Effector memory CD4-positive, alpha-beta T cell (primary cell): ENCODE results near the gene ALDH1L2.

ENCODE experiments used
- DNase-seq, 3 donors: peaks; one replicate each; pipeline ENCODE4 v3.0.0-alpha.2; 2020
- H3K27ac ChIP-seq: 2 replicates; pipeline ENCODE4 v1.7.0; 2013; ENCODE audit warnings: mild to moderate bottlenecking, low read length, moderate library complexity; ENCODE audit not compliant: insufficient read depth, poor library complexity, severe bottlenecking
- H3K27me3 ChIP-seq: replicated peaks from 2 replicates; pipeline ENCODE4 v1.7.0; 2013; ENCODE audit warnings: mild to moderate bottlenecking, low read length; ENCODE audit not compliant: insufficient read depth, control insufficient read depth, poor library complexity, severe bottlenecking
- H3K36me3 ChIP-seq: 2 replicates; pipeline ENCODE4 v1.7.0; 2013; ENCODE audit warnings: mild to moderate bottlenecking, low read length, moderate library complexity; ENCODE audit not compliant: control insufficient read depth, insufficient read depth
- H3K4me1 ChIP-seq: 2 replicates; pipeline ENCODE4 v1.7.0; 2013; ENCODE audit warnings: low read length, mild to moderate bottlenecking; ENCODE audit not compliant: control insufficient read depth, insufficient read depth, poor library complexity, severe bottlenecking
- H3K4me3 ChIP-seq: 2 replicates; pipeline ENCODE4 v1.7.0; 2013; ENCODE audit warnings: low read length, low read depth, mild to moderate bottlenecking; ENCODE audit not compliant: insufficient read depth, poor library complexity, severe bottlenecking
- H3K9me3 ChIP-seq: 2 replicates; pipeline ENCODE4 v1.7.0; 2013; ENCODE audit warnings: mild to moderate bottlenecking, low read length, moderate library complexity; ENCODE audit not compliant: control insufficient read depth
- total RNA-seq, 3 donors: gene quantifications; one replicate each; lab custom pipeline; 2026; lab: John Stamatoyannopoulos, UW

ALDH1L2 gene
- total RNA-seq = 0.17 to 1.2 (median 0.87) reads per million in 3 donors

- H3K4me1 ChIP-seq = peaks cover 8% of the 10 kb centered on the region
- peak within 1 kb of the TSS; percentile 48 for H3K4me3 ChIP-seq
- no peaks in the 10 kb centered on the region for H3K9me3 ChIP-seq
- H3K27me3 ChIP-seq = peaks cover 2% of the 10 kb centered on the region
- DNase-seq = peak; percentile 15 to 36 (median 22)
- no peak within 1 kb of the TSS for H3K27ac ChIP-seq
- no peaks in the 10 kb centered on the region for H3K36me3 ChIP-seq
Measured at GRCh38 chr12:105084251-105085250, at the start of gene ALDH1L2. TSS of gene ALDH1L2 (minus strand) at chr12:105084458. CDS start at chr12:105084436, 22 bp downstream.

- no peak for DNase-seq
- Histone ChIP-seq H3K4me3 (no peak overlapping the region), H3K4me1 (no peaks in the 10 kb centered on the region), H3K27me3 (no peaks in the 10 kb centered on the region), H3K27ac (no peak overlapping the region), H3K36me3 (peaks cover 75% of the 10 kb centered on the region), H3K9me3 (no peaks in the 10 kb centered on the region)
Measured at GRCh38 chr12:105120551-105120950, 36.3 kb upstream of the ALDH1L2 start.

DNA sequence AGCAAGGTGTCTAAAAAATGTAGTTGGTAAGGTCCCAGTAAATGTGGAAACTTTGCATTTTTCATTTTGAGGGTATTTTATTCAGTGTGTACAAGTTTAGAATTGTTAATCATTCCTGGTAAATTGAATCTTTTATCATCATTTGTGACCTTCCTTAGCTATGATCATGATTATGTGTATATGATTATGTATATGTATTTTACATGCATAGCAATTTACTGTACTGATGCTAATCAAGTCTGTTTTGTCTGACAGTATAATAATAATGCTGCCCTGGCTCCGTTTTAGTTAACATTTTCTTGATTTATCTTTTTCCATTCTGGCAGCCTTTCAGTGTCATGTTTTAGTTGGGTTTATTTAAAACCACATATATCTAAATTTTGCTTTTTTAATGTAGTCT is 32.7 kb upstream of the ALDH1L2 start:
- DNase-seq = no peak
- Histone ChIP-seq H3K4me1 (no peaks in the 10 kb centered on the region), H3K4me3 (no peak overlapping the region), H3K27me3 (no peaks in the 10 kb centered on the region), H3K27ac (no peak overlapping the region), H3K36me3 (peaks cover 57% of the 10 kb centered on the region), H3K9me3 (no peaks in the 10 kb centered on the region)

- Histone ChIP-seq H3K36me3 (peaks cover 31% of the 10 kb centered on the region), H3K9me3 (no peaks in the 10 kb centered on the region), H3K27ac (no peak overlapping the region), H3K4me1 (peaks cover 9% of the 10 kb centered on the region), H3K4me3 (no peak overlapping the region), H3K27me3 (no peaks in the 10 kb centered on the region)
- DNase-seq = no peak
Measured at GRCh38 chr12:105113094-105113493, 28.8 kb upstream of the ALDH1L2 start.

DNA sequence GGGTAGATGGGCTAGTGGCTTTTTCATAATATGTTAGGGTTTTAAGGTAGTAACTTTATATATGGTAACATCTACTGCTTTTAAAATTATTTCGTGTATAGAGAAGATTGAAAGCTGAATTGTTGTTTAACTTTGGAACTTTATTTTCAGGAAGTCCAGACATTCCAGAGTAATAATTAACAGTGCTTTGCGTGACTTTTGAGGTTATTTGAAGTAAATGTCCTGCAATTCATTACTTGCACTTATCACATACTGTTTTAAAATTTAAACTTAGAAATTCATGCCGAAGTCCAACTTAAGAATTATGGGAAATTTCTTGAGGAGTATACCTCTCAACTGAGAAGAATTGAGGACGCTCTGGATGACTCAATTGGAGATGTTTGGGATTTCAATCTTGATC is 26.6 kb upstream of the ALDH1L2 start:
- Histone ChIP-seq H3K9me3 (no peaks in the 10 kb centered on the region), H3K4me3 (no peak overlapping the region), H3K4me1 (peaks cover 9% of the 10 kb centered on the region), H3K27me3 (peaks cover 4% of the 10 kb centered on the region), H3K27ac (no peak overlapping the region), H3K36me3 (peaks cover 17% of the 10 kb centered on the region)
- DNase-seq = no peak

DNA sequence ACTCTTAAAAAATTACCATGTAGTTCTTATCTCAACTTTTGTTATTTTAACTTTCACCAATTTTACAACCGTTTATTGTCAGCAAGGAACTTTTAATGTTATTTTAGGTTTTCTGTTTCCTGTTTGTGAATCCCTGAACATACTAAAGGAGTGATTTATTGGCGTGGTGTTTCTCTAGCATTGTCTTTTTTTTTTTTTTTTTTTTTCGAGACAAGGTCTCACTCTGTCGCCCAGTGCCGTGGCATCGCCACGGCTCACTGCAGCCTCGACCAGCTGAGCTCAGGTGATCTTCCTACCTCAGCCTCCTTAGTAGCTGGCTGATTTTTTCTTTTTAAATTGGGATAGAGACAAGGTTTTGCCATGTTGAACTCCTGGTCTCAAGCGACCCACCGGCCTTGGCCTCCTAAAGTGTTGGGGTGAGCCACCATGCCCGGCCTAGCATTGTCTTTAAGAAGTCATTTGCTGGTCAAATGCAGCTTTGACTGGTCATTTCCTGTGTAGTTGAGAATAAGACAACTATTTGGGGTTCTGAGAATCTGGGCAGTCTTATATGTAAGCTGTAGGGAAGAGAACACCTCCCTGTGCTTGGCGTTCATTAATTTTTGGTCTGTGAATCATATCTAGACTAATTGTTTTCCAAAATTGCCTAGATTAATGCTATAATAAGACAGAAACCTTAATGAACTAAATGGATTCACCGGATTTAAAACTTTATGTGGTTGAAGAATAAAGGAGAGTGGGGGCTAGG is 25.4 kb upstream of the ALDH1L2 start:
- DNase-seq = no peak
- peaks cover 9% of the 10 kb centered on the region for H3K36me3 ChIP-seq
- peaks cover 9% of the 10 kb centered on the region for H3K4me1 ChIP-seq
- H3K9me3 ChIP-seq = no peaks in the 10 kb centered on the region
- H3K27ac ChIP-seq = no peak overlapping the region
- peak overlapping the region; percentile 4 for H3K4me3 ChIP-seq
- H3K27me3 ChIP-seq = peaks cover 4% of the 10 kb centered on the region

DNA sequence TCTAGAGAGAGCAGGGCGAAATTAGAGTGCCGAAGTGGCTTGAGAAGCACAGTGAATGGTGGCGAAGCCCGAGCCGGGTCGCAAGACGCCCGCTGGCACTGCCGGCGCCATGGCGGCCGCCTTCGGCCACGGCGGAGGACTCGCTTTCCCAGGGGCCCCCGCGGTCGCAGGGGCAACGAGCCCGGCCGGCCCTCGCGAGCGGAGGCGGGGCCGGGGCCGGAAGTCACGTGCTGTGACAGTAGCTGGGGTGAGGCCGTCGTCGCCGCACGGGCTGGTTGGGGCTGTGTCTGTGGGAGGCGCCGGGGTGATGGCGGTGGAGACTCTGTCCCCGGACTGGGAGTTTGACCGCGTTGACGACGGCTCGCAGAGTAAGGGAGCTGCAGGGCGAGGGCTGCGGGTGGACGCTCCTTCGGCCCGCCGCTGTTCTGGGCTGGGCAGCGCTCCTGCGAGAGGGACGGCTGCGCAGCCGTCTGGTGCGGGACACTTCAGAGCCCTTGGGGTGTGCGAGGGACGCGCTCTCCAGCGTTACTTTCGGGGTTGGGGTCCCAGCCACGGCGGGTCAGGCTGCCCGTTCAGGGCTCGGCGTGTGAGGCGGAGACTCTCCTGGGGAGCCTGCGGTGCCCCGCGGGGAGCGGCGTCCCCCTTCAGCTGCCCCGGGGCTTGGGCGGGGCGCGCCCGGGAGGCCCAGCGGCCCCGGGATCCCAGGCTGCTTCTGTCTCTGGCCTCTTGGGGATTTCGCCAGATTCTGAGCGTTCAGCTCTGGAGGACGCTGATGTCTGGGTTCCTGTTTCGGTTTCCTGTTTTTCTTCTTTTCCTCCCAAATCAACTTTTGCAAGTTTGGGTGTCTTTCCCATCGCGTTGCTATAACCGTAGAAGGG is 23.5 kb upstream of the ALDH1L2 start, which contains the start of gene WASHC4:
Gene WASHC4, plus strand, starts transcription at position 238 of the 878 bp plus-strand sequence. Its CDS starts 70 bp downstream, at position 308.
- H3K36me3 ChIP-seq = peaks cover 6% of the 10 kb centered on the region
- H3K27ac ChIP-seq = peak within 1 kb of the TSS; percentile 90
- peak; percentile 86 to 90 (median 88) for DNase-seq
- peaks cover 4% of the 10 kb centered on the region for H3K27me3 ChIP-seq
- peak within 1 kb of the TSS; percentile 89 for H3K4me3 ChIP-seq
- no peaks in the 10 kb centered on the region for H3K9me3 ChIP-seq
- H3K4me1 ChIP-seq = peaks cover 9% of the 10 kb centered on the region

GRCh38 chr12:105107171-105107493 is 22.9 kb upstream of the ALDH1L2 start:
- Histone ChIP-seq H3K4me3 (peak overlapping the region; percentile 89), H3K4me1 (peaks cover 9% of the 10 kb centered on the region), H3K36me3 (peaks cover 3% of the 10 kb centered on the region), H3K27me3 (peaks cover 4% of the 10 kb centered on the region), H3K9me3 (no peaks in the 10 kb centered on the region), H3K27ac (peak overlapping the region; percentile 90)
- no peak for DNase-seq

DNA sequence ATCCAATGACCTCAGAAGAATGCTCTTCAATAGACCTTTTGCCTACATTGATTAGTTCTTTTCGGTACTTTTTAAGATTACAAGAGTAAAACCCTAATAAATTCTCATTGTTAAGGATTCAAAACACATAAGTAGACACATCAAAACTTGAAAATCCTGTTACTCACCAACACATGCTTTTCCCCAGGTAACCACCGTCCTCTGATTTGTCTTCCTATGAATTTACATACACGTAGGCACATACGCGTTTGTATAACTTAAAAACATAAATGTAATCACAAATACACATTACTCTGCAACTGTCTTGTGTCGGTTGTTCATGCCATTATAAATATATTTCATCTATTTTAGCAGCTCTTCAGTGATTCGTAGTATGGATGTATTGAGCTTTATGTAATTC is 22.4 kb upstream of the ALDH1L2 start:
- H3K4me1 ChIP-seq = peaks cover 9% of the 10 kb centered on the region
- no peaks in the 10 kb centered on the region for H3K9me3 ChIP-seq
- no peak overlapping the region for H3K27ac ChIP-seq
- no peaks in the 10 kb centered on the region for H3K36me3 ChIP-seq
- peak overlapping the region; percentile 89 for H3K4me3 ChIP-seq
- peaks cover 4% of the 10 kb centered on the region for H3K27me3 ChIP-seq
- DNase-seq = no peak
